NOMO-1 (cell line): ENCODE results near the gene IZUMO1.
"Not testable (repeated sequence)": the region's sequence is repeated elsewhere in the genome, so short reads cannot be mapped to it uniquely, and the experiment has no call there.

Experiments
- DNase-seq, 2 experiments: peaks; one replicate each; lab custom pipeline; 2025; ENCODE audit not compliant: unreplicated experiment in 2 of 2; lab: John Stamatoyannopoulos, UW

Gene IZUMO1

GRCh38 chr19:48714759-48715675 is 31.7 kb downstream of the IZUMO1 start:
- no peak for DNase-seq

GRCh38 chr19:48713864-48714755 is 32.6 kb downstream of the IZUMO1 start:
- DNase-seq, result peak; percentile 100

GRCh38 chr19:48713041-48713863 is 33.5 kb downstream of the IZUMO1 start:
- peak in 1 of 2 experiments; percentile 13 for DNase-seq

GRCh38 chr19:48711106-48711662 is 35.5 kb downstream of the IZUMO1 start:
- no peak for DNase-seq

GRCh38 chr19:48708471-48708870 is 38.2 kb downstream of the IZUMO1 start:
- DNase-seq, result no peak

GRCh38 chr19:48705431-48705830 is 41.3 kb downstream of the IZUMO1 start:
- no peak for DNase-seq

- DNase-seq, result no peak
These were observed 43.4 kb downstream of the IZUMO1 start for GRCh38 chr19:48703316-48703715.

GRCh38 chr19:48702701-48703100 is 44.0 kb downstream of the IZUMO1 start:
- no peak for DNase-seq

- no peak for DNase-seq
These were observed 48.7 kb downstream of the IZUMO1 start for GRCh38 chr19:48698046-48698445.

GRCh38 chr19:48696353-48697010 is 50.2 kb downstream of the IZUMO1 start:
- DNase-seq, result no peak

- no peak for DNase-seq
These were observed 50.9 kb downstream of the IZUMO1 start, which contains the start of gene FUT2 for GRCh38 chr19:48695743-48696352. TSS of gene FUT2 (plus strand) at chr19:48695971. CDS start at chr19:48702957, 6,986 bp downstream.

GRCh38 chr19:48693629-48694028 is 53.1 kb downstream of the IZUMO1 start:
- DNase-seq, result not testable (repeated sequence)
